ENCODE results near the gene BATF3. TPM values are rescaled to one million over a fixed set of nuclear protein-coding genes. Genes with fewer than 3 reads are reported as not detected.

BATF3 gene
- 1.8 and 2.6 TPM in 2 replicates for total RNA-seq

GRCh38 chr1:212699625-212700222, at the start of gene BATF3:
Gene BATF3, minus strand, starts transcription at chr1:212699840. Its CDS starts 78 bp downstream, at chr1:212699762.

Other genes with a start within 250 kb of the BATF3 start
- gene ATF3, start 91.1 kb downstream of the BATF3 start, total RNA-seq, result 9.0 and 13.2 TPM in 2 replicates
- 38.5 and 68.3 TPM in 2 replicates for gene NSL1, start 91.9 kb upstream of the BATF3 start, total RNA-seq
- gene TATDN3, start 92.1 kb upstream of the BATF3 start, total RNA-seq, result 8.5 and 9.6 TPM in 2 replicates
- not detected in 2 replicates for gene SPATA45, start 147.8 kb upstream of the BATF3 start, total RNA-seq
- gene FLVCR1, start 158.4 kb upstream of the BATF3 start, total RNA-seq, result 5.6 and 8.5 TPM in 2 replicates

Data from mesangial cell (primary cell).